IMR-90 (cell line): ENCODE data around the gene KCNS1. TPM values are rescaled to one million over a fixed set of nuclear protein-coding genes. Genes with fewer than 3 reads are reported as not detected.

Experiments used
- ATAC-seq: fragments of 200-7000 bp; cut with Tn5 transposase; 2 replicates; pipeline ENCODE4 v1.9.1; 2020; ENCODE audit warnings: low read depth, mild to moderate bottlenecking, moderate library complexity
- BruUV-seq: library from RNA; stranded (reverse); fragments of 400-500 nt; replicated peaks from 2 replicates; lab custom pipeline; 2021; lab: Mats Ljungman, UMichigan
- CTCF ChIA-PET: fragments of 300-600 bp; formaldehyde crosslinking; extraction: SDS; loops from one replicate; lab custom pipeline; 2021; ENCODE audit warnings: antibody characterized with exemption; lab: Yijun Ruan, JAX
- POLR2A ChIA-PET: fragments of 300-600 bp; sonication (Branson Sonifier 250); formaldehyde crosslinking; loops from one replicate; lab custom pipeline; 2022; ENCODE audit warnings: antibody characterized with exemption; ENCODE audit not compliant: unreplicated experiment; lab: Charles Lee
- DNase-seq: peaks from one replicate; pipeline ENCODE4 v3.0.0; 2013
- H2AFZ ChIP-seq: replicated peaks from 2 replicates; pipeline ENCODE3; 2013; ENCODE audit warnings: low read length, mild to moderate bottlenecking; ENCODE audit not compliant: poor library complexity
- H2AK5ac ChIP-seq: 2 replicates; pipeline ENCODE4 v1.6.1; 2013; ENCODE audit warnings: low read depth, low read length, inconsistent platforms
- H2AK9ac ChIP-seq: replicated peaks from 2 replicates; pipeline ENCODE3; 2013; ENCODE audit warnings: mild to moderate bottlenecking, low read depth, low read length, moderate library complexity; ENCODE audit not compliant: poor library complexity
- H2BK120ac ChIP-seq: 2 replicates; pipeline ENCODE4 v1.6.1; 2013; ENCODE audit warnings: low read depth, low read length, inconsistent platforms
- H2BK15ac ChIP-seq: 3 replicates; pipeline ENCODE4 v1.6.1; 2013; ENCODE audit warnings: low read depth, low read length, inconsistent platforms
- H2BK20ac ChIP-seq: 2 replicates; pipeline ENCODE4 v1.6.1; 2013; ENCODE audit warnings: low read depth, mild to moderate bottlenecking, inconsistent platforms, low read length, moderate library complexity
- H2BK5ac ChIP-seq: 2 replicates; pipeline ENCODE4 v1.6.1; 2013; ENCODE audit warnings: mild to moderate bottlenecking, low read depth, low read length, inconsistent platforms; ENCODE audit not compliant: poor library complexity, severe bottlenecking
- H3K14ac ChIP-seq: replicated peaks from 2 replicates; pipeline ENCODE4 v1.6.1; 2013; ENCODE audit warnings: low read depth, low read length, inconsistent platforms
- H3K18ac ChIP-seq: 2 replicates; pipeline ENCODE4 v1.6.1; 2013; ENCODE audit warnings: low read depth, low read length, control low read depth
- H3K23ac ChIP-seq: 2 replicates; pipeline ENCODE4 v1.6.1; 2013; ENCODE audit warnings: low read depth, low read length, inconsistent platforms
- H3K27ac ChIP-seq: 2 replicates; pipeline ENCODE4 v1.5.1; 2013; ENCODE audit warnings: mild to moderate bottlenecking, control low read depth, low read length; ENCODE audit not compliant: insufficient read depth
- H3K27me3 ChIP-seq: 2 replicates; pipeline ENCODE4 v1.6.1; 2013; ENCODE audit warnings: low read length; ENCODE audit not compliant: control insufficient read depth, insufficient read depth
- H3K36me3 ChIP-seq: 2 replicates; pipeline ENCODE4 v1.6.1; 2013; ENCODE audit warnings: low read length, mixed read lengths; ENCODE audit not compliant: control insufficient read depth, insufficient read depth
- H3K4ac ChIP-seq: 2 replicates; pipeline ENCODE4 v1.6.1; 2013; ENCODE audit warnings: low read depth, low read length, inconsistent platforms
- H3K4me1 ChIP-seq: 2 replicates; pipeline ENCODE4 v1.6.1; 2013; ENCODE audit warnings: low read length, mixed read lengths; ENCODE audit not compliant: control insufficient read depth, insufficient read depth
- H3K4me2 ChIP-seq: 2 replicates; pipeline ENCODE4 v1.6.1; 2013; ENCODE audit warnings: low read depth, mild to moderate bottlenecking, control low read depth, low read length, moderate library complexity
- H3K4me3 ChIP-seq: 2 replicates; pipeline ENCODE4 v1.5.1; 2013; ENCODE audit warnings: low read depth, mild to moderate bottlenecking, control low read depth, low read length, moderate library complexity; ENCODE audit not compliant: insufficient read depth
- H3K56ac ChIP-seq: 2 replicates; pipeline ENCODE4 v1.6.1; 2013; ENCODE audit warnings: low read length, inconsistent platforms; ENCODE audit not compliant: insufficient read depth; ENCODE audit errors: extremely low read depth
- H3K79me1 ChIP-seq, 2 experiments: 2 replicates each; pipeline ENCODE4 v1.6.1; 2013; ENCODE audit warnings: low read length in 2 of 2, inconsistent platforms in 1 of 2, low read depth in 1 of 2
- H3K9ac ChIP-seq: 2 replicates; pipeline ENCODE4 v1.6.1; 2013; ENCODE audit warnings: low read depth, low read length, control low read depth
- H3K9me1 ChIP-seq: 2 replicates; pipeline ENCODE4 v1.6.1; 2013; ENCODE audit warnings: low read length, inconsistent platforms; ENCODE audit not compliant: insufficient read depth
- H3K9me3 ChIP-seq: 2 replicates; pipeline ENCODE4 v1.6.1; 2013; ENCODE audit warnings: low read length; ENCODE audit not compliant: control insufficient read depth, insufficient read depth
- H4K20me1 ChIP-seq: 2 replicates; pipeline ENCODE4 v1.6.1; 2013; ENCODE audit warnings: low read length, inconsistent platforms; ENCODE audit not compliant: insufficient read depth
- H4K5ac ChIP-seq: 2 replicates; pipeline ENCODE4 v1.6.1; 2013; ENCODE audit warnings: mild to moderate bottlenecking, low read depth, low read length, control low read depth
- H4K8ac ChIP-seq, 2 experiments: 2 replicates each; pipeline ENCODE4 v1.6.1; 2013; ENCODE audit warnings: low read depth in 2 of 2, low read length in 2 of 2, control low read depth in 1 of 2, inconsistent platforms in 1 of 2
- H4K91ac ChIP-seq: 2 replicates; pipeline ENCODE4 v1.6.1; 2013; ENCODE audit warnings: low read depth, low read length, inconsistent platforms; ENCODE audit not compliant: insufficient read depth
- BHLHE40 ChIP-seq: fragments of 150-350 bp; IDR thresholded peaks from 2 replicates; pipeline ENCODE4 v1.6.1; 2016; ENCODE audit warnings: mild to moderate bottlenecking, low read depth, low read length
- CEBPB ChIP-seq: IDR thresholded peaks from 2 replicates; pipeline ENCODE4 v1.6.1; 2012; ENCODE audit warnings: low read depth, low read length, improper control_type of control experiment
- CHD1 ChIP-seq: IDR thresholded peaks from 2 replicates; pipeline ENCODE4 v1.6.1; 2012; ENCODE audit warnings: low read depth, low read length, improper control_type of control experiment
- FOS ChIP-seq: fragments of 150-350 bp; IDR thresholded peaks from 2 replicates; pipeline ENCODE4 v1.6.1; 2016; ENCODE audit warnings: low read depth, low read length
- MAFK ChIP-seq: IDR thresholded peaks from 2 replicates; pipeline ENCODE4 v1.6.1; 2012; ENCODE audit warnings: low read depth, low read length, improper control_type of control experiment
- MAZ ChIP-seq: IDR thresholded peaks from 2 replicates; pipeline ENCODE4 v1.6.1; 2012; ENCODE audit warnings: low read depth, mild to moderate bottlenecking, low read length, improper control_type of control experiment, moderate library complexity, borderline replicate concordance
- NFE2L2 ChIP-seq: fragments of 150-350 bp; IDR thresholded peaks from 2 replicates; pipeline ENCODE4 v1.6.1; 2016; ENCODE audit warnings: low read depth, mild to moderate bottlenecking, low read length
- RAD21 ChIP-seq: IDR thresholded peaks from 2 replicates; pipeline ENCODE4 v1.6.1; 2012; ENCODE audit warnings: low read length, improper control_type of control experiment
- RCOR1 ChIP-seq: IDR thresholded peaks from 2 replicates; pipeline ENCODE4 v1.6.1; 2012; ENCODE audit warnings: mild to moderate bottlenecking, low read length, improper control_type of control experiment; ENCODE audit not compliant: insufficient replicate concordance
- RFX5 ChIP-seq: IDR thresholded peaks from 2 replicates; pipeline ENCODE4 v1.8.0; 2012; ENCODE audit warnings: low read depth, mild to moderate bottlenecking, low read length, moderate library complexity
- SMC3 ChIP-seq: fragments of 150-350 bp; IDR thresholded peaks from 2 replicates; pipeline ENCODE4 v1.6.1; 2016; ENCODE audit warnings: low read depth, mild to moderate bottlenecking, antibody characterized with exemption, low read length, moderate library complexity
- WGBS, 2 experiments: methylation state at CpG; one replicate each; pipeline versions ENCODE4 v1.1.5 to v1.1.7; 2013; ENCODE audit warnings: missing lambda C conversion rate in 2 of 2; ENCODE audit not compliant: insufficient read length in 1 of 2; ENCODE audit errors: extremely low coverage in 2 of 2; 5-methylcytosine and 5-hydroxymethylcytosine counted together
- dilution Hi-C: fragments of 300-500 bp; cut with HindIII; formaldehyde crosslinking; loops from one replicate; pipeline ENCODE4 v1.14.3; 2018; ENCODE audit warnings: low sequenced_read_pairs; ENCODE audit not compliant: unreplicated experiment
- in situ Hi-C: fragments of 300-500 bp; cut with MboI; formaldehyde crosslinking; loops from 3 replicates; pipeline ENCODE4 v1.14.3; 2019; ENCODE audit warnings: low sequenced_read_pairs, inconsistent platforms, mixed read lengths
- intact Hi-C: fragments of 100-400 bp; cut with micrococcal nuclease; formaldehyde crosslinking; loops from 2 replicates; pipeline ENCODE4 v1.10.0; 2022
- polyA plus RNA-seq, 3 experiments: library from polyadenylated mRNA; depleted of rRNA; stranded (reverse); fragments of >200 nt; gene quantifications; 2 replicates each; pipeline ENCODE4 v1.2.3, GENCODE V29; 2012; ENCODE audit warnings: low replicate concordance in 1 of 3
- total RNA-seq: library from RNA; depleted of rRNA; stranded (reverse); fragments of >200 nt; gene quantifications from 2 replicates; pipeline ENCODE4 v1.2.3, GENCODE V29; 2012
- TF ChIP-seq, protein P1 (sequence below): conservative IDR thresholded peaks from 2 replicates; pipeline ENCODE4 v1.5.1; 2012; ENCODE audit warnings: mild to moderate bottlenecking, low read depth, low read length, improper control_type of control experiment
- TF ChIP-seq, protein P2 (sequence below): fragments of 150-350 bp; IDR thresholded peaks from 2 replicates; pipeline ENCODE4 v1.6.1; 2016; ENCODE audit warnings: low read depth, mild to moderate bottlenecking, low read length, moderate library complexity, borderline replicate concordance
- TF ChIP-seq, protein P3 (sequence below): fragments of 150-350 bp; IDR thresholded peaks from 2 replicates; pipeline ENCODE4 v1.6.1; 2017; ENCODE audit warnings: mild to moderate bottlenecking, antibody characterized with exemption, low read length, low read depth

The KCNS1 gene
- total and polyA plus RNA-seq, 2 of the 4 experiments (the other 2 are of a cell fraction): 0.54 to 0.62 TPM

DNA sequence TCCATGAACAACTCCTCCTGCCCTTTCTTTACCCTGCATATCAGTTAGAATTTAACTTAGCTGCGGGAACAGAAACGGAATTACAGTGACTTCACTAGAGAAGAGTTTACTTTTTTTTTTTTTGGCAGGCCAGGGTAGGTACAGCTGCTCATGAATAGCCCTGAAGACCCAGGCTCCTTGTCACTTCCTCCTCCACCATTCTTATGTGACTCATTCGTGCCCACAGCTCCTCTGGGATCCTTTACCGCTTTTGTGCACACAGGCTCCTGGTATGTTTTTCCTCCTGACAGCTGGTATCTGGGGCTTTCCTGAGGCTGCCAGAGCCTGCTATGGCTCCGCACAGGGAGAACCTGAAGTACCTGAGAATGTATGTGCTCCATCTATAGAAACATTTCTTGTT is 3.9 kb upstream of the KCNS1 start:
- Histone ChIP-seq H2AFZ (no peak overlapping the region), H3K27me3 (peaks cover 28% of the 10 kb centered on the region), H3K9ac (no peak overlapping the region), H2BK120ac (no peak overlapping the region), H3K79me1 (no peaks in the 10 kb centered on the region), H2AK5ac (no peak overlapping the region), H3K9me3 (no peaks in the 10 kb centered on the region), H2BK15ac (no peak overlapping the region), H3K23ac (no peak overlapping the region), H4K8ac (no peak overlapping the region), H3K18ac (no peak overlapping the region), H3K4me1 (no peaks in the 10 kb centered on the region), H3K36me3 (no peaks in the 10 kb centered on the region), H3K27ac (no peak overlapping the region), H3K4ac (no peak overlapping the region), H3K4me3 (no peak overlapping the region), H4K20me1 (no peaks in the 10 kb centered on the region), H3K56ac (no peak overlapping the region), H2BK20ac (no peak overlapping the region), H2AK9ac (no peak overlapping the region), H2BK5ac (no peak overlapping the region), H3K9me1 (no peaks in the 10 kb centered on the region), H4K5ac (no peak overlapping the region), H3K4me2 (no peak overlapping the region), H4K91ac (no peak overlapping the region), H3K14ac (no peak overlapping the region)
- intact Hi-C loops: no loop called here
- no TSS peak for BruUV-seq
- TF ChIP-seq CEBPB: no peak
- no peak for TF ChIP-seq SMC3
- TF ChIP-seq NFE2L2: no peak
- TF ChIP-seq MAFK: no peak
- TF ChIP-seq, protein P1, sequence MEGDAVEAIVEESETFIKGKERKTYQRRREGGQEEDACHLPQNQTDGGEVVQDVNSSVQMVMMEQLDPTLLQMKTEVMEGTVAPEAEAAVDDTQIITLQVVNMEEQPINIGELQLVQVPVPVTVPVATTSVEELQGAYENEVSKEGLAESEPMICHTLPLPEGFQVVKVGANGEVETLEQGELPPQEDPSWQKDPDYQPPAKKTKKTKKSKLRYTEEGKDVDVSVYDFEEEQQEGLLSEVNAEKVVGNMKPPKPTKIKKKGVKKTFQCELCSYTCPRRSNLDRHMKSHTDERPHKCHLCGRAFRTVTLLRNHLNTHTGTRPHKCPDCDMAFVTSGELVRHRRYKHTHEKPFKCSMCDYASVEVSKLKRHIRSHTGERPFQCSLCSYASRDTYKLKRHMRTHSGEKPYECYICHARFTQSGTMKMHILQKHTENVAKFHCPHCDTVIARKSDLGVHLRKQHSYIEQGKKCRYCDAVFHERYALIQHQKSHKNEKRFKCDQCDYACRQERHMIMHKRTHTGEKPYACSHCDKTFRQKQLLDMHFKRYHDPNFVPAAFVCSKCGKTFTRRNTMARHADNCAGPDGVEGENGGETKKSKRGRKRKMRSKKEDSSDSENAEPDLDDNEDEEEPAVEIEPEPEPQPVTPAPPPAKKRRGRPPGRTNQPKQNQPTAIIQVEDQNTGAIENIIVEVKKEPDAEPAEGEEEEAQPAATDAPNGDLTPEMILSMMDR: no peak
- no peak for TF ChIP-seq MAZ
- TF ChIP-seq FOS: no peak
- TF ChIP-seq RCOR1: no peak
- no peak for TF ChIP-seq CHD1
- no peak for TF ChIP-seq RAD21
- TF ChIP-seq, protein P2, sequence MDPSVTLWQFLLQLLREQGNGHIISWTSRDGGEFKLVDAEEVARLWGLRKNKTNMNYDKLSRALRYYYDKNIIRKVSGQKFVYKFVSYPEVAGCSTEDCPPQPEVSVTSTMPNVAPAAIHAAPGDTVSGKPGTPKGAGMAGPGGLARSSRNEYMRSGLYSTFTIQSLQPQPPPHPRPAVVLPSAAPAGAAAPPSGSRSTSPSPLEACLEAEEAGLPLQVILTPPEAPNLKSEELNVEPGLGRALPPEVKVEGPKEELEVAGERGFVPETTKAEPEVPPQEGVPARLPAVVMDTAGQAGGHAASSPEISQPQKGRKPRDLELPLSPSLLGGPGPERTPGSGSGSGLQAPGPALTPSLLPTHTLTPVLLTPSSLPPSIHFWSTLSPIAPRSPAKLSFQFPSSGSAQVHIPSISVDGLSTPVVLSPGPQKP: no peak
- TF ChIP-seq, protein P3, sequence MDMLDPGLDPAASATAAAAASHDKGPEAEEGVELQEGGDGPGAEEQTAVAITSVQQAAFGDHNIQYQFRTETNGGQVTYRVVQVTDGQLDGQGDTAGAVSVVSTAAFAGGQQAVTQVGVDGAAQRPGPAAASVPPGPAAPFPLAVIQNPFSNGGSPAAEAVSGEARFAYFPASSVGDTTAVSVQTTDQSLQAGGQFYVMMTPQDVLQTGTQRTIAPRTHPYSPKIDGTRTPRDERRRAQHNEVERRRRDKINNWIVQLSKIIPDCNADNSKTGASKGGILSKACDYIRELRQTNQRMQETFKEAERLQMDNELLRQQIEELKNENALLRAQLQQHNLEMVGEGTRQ: no peak
- TF ChIP-seq BHLHE40: no peak
- no peak for TF ChIP-seq RFX5
- in situ Hi-C loops: loop anchor here (25.0 kb wide), 1 partner anchor 183 kb away; no protein-coding TSS in a partner anchor
- dilution Hi-C loops: no loop called here
- WGBS, 2 experiments: no CpG with 5 or more reads among the region's 5 CpGs
- ChIA-PET CTCF (interaction anchor here (0.6 to 1.3 kb wide), 3 partner anchors 13 to 198 kb away, joined by 3 to 13 read pairs (median 4); no protein-coding TSS in a partner anchor), POLR2A (no interaction called here)
- ATAC-seq (peak; percentile 44; the same call in 1 of the 2 replicates), DNase-seq (peak; percentile 76)
